GM23338 (cell line): ENCODE measurements around the gene RAP1GAP2. TPM values are rescaled to one million over a fixed set of nuclear protein-coding genes. Genes with fewer than 3 reads are reported as not detected.
A peak's percentile ranks its signal among the peaks of the same experiment; 100 is the strongest.

Experiments
- ATAC-seq: fragments of 200-7000 bp; cut with Tn5 transposase; 3 replicates; pipeline ENCODE4 v1.9.1; 2020
- DNase-seq: peaks from one replicate; pipeline ENCODE4 v3.0.0-alpha.2; 2015; ENCODE audit warnings: low spot score
- H2AFZ ChIP-seq: fragments of 200-600 bp; sonication (generic); 2 replicates; pipeline ENCODE4 v1.8.0; 2016; ENCODE audit warnings: antibody characterized with exemption, mild to moderate bottlenecking, moderate library complexity
- H3F3A ChIP-seq: fragments of 200-600 bp; sonication (generic); replicated peaks from 2 replicates; pipeline ENCODE4 v1.8.0; 2017; ENCODE audit warnings: antibody characterized with exemption, mixed run types, low read depth
- H3K27ac ChIP-seq: fragments of 200-600 bp; sonication (generic); 2 replicates; pipeline ENCODE4 v1.6.1; 2016; ENCODE audit warnings: low read depth
- H3K27me3 ChIP-seq: fragments of 200-600 bp; sonication (generic); 2 replicates; pipeline ENCODE4 v1.8.0; 2016; ENCODE audit warnings: mild to moderate bottlenecking, mixed run types, moderate library complexity; ENCODE audit not compliant: insufficient read depth
- H3K36me3 ChIP-seq: fragments of 200-600 bp; sonication (generic); 2 replicates; pipeline ENCODE4 v1.8.0; 2016; ENCODE audit warnings: mild to moderate bottlenecking; ENCODE audit not compliant: insufficient read depth
- H3K4me1 ChIP-seq: fragments of 200-600 bp; sonication (generic); 2 replicates; pipeline ENCODE4 v1.8.0; 2016; ENCODE audit warnings: mild to moderate bottlenecking, moderate library complexity; ENCODE audit not compliant: insufficient read depth
- H3K4me2 ChIP-seq: fragments of 200-600 bp; sonication (generic); 2 replicates; pipeline ENCODE4 v1.7.1; 2017; ENCODE audit warnings: mixed run types
- H3K4me3 ChIP-seq: fragments of 200-600 bp; sonication (generic); 2 replicates; pipeline ENCODE4 v1.6.1; 2016; ENCODE audit warnings: mixed run types
- H3K79me2 ChIP-seq: fragments of 200-600 bp; sonication (generic); replicated peaks from 2 replicates; pipeline ENCODE4 v1.8.0; 2017; ENCODE audit warnings: mild to moderate bottlenecking; ENCODE audit not compliant: insufficient read depth
- H3K9me2 ChIP-seq: fragments of 200-600 bp; sonication (generic); 2 replicates; pipeline ENCODE4 v1.8.0; 2017; ENCODE audit not compliant: insufficient read depth
- H4K20me1 ChIP-seq: fragments of 200-600 bp; sonication (generic); replicated peaks from 2 replicates; pipeline ENCODE4 v1.8.0; 2017; ENCODE audit warnings: mild to moderate bottlenecking; ENCODE audit not compliant: insufficient read depth
- H3K27ac Mint-ChIP-seq: 2 replicates; pipeline ENCODE4 v1.8.0; 2020; ENCODE audit warnings: inconsistent platforms, mild to moderate bottlenecking, moderate library complexity, mixed read lengths
- H3K27me3 Mint-ChIP-seq: 3 replicates; pipeline ENCODE4 v1.8.0; 2022; ENCODE audit warnings: low read depth, mild to moderate bottlenecking, moderate library complexity, mixed read lengths, inconsistent platforms; ENCODE audit not compliant: insufficient read depth, poor library complexity
- H3K36me3 Mint-ChIP-seq: 3 replicates; pipeline ENCODE4 v1.8.0; 2021; ENCODE audit warnings: low read depth, mild to moderate bottlenecking, inconsistent platforms, moderate library complexity, mixed read lengths
- H3K4me1 Mint-ChIP-seq: 3 replicates; pipeline ENCODE4 v1.8.0; 2020; ENCODE audit warnings: mild to moderate bottlenecking, inconsistent platforms, mixed read lengths
- H3K4me3 Mint-ChIP-seq: 3 replicates; pipeline ENCODE4 v1.8.0; 2021; ENCODE audit warnings: moderate library complexity, mild to moderate bottlenecking, inconsistent platforms, mixed read lengths
- H3K9me3 Mint-ChIP-seq: 3 replicates; pipeline ENCODE4 v1.8.0; 2020; ENCODE audit warnings: moderate library complexity, mild to moderate bottlenecking, inconsistent platforms, mixed read lengths
- CREB1 ChIP-seq: fragments of 250-450 bp; sonication (Bioruptor Pico); IDR thresholded peaks from 2 replicates; pipeline ENCODE4 v1.5.0; 2020; ENCODE audit warnings: low read depth, mild to moderate bottlenecking, moderate library complexity
- EZH2 ChIP-seq: fragments of 200-600 bp; sonication (generic); IDR thresholded peaks from one replicate; pipeline ENCODE4 v1.8.0; 2017; ENCODE audit warnings: antibody characterized with exemption, mild to moderate bottlenecking, low read depth; ENCODE audit not compliant: unreplicated experiment
- EZH2phosphoT487 ChIP-seq: fragments of 200-600 bp; sonication (generic); IDR thresholded peaks from one replicate; pipeline ENCODE4 v1.8.1; 2018; ENCODE audit warnings: antibody characterized with exemption; ENCODE audit not compliant: unreplicated experiment
- NANOG ChIP-seq: IDR thresholded peaks from 2 replicates; pipeline ENCODE4 v1.6.1; 2016; ENCODE audit warnings: antibody characterized with exemption, borderline replicate concordance
- POLR2AphosphoS5 ChIP-seq: IDR thresholded peaks from 2 replicates; pipeline ENCODE4 v1.6.1; 2016; ENCODE audit warnings: antibody characterized with exemption, low read depth
- STAT1 ChIP-seq: IDR thresholded peaks from one replicate; pipeline ENCODE4 v1.6.1; 2016; ENCODE audit warnings: antibody characterized with exemption; ENCODE audit not compliant: unreplicated experiment
- ZNF114 ChIP-seq: fragments of 250-450 bp; sonication (Bioruptor Pico); IDR thresholded peaks from 2 replicates; pipeline ENCODE4 v1.5.0; 2020; ENCODE audit warnings: mild to moderate bottlenecking, moderate library complexity
- ZNF331 ChIP-seq: fragments of 250-450 bp; sonication (Bioruptor Pico); IDR thresholded peaks from 2 replicates; pipeline ENCODE4 v1.5.0; 2020; ENCODE audit warnings: low read depth, mild to moderate bottlenecking, moderate library complexity
- polyA plus RNA-seq: library from polyadenylated mRNA; unstranded; fragments of >200 nt; fragmentation: Nextera tagmentation; extraction: Ambion mirVana; gene quantifications from 2 replicates; pipeline ENCODE4 v1.2.1, GENCODE V29; 2016
- total RNA-seq: library from RNA; depleted of rRNA; stranded (reverse); fragments of >200 nt; shearing (Covaris generic); gene quantifications from 2 replicates; pipeline ENCODE4 v1.2.3, GENCODE V29; 2014
- TF ChIP-seq, protein P1 (sequence below): IDR thresholded peaks from one replicate; pipeline ENCODE4 v1.6.1; 2018; ENCODE audit warnings: antibody characterized with exemption; ENCODE audit not compliant: unreplicated experiment
- TF ChIP-seq, protein P2 (sequence below), 2 experiments: fragments of 200-600 bp in 1 of 2; sonication (generic) in 1 of 2; conservative IDR thresholded peaks; 2 replicates each; pipeline versions ENCODE4 v1.5.1 to v1.6.1; 2016 to 2017; ENCODE audit warnings: antibody characterized with exemption in 2 of 2, low read depth in 2 of 2, mild to moderate bottlenecking in 2 of 2, moderate library complexity in 1 of 2
- TF ChIP-seq, protein P3 (sequence below): IDR thresholded peaks from 2 replicates; pipeline ENCODE4 v1.6.1; 2016; ENCODE audit warnings: antibody characterized with exemption

Gene RAP1GAP2
- total and polyA plus RNA-seq, 2 experiments from 2014 or later: 17.8 to 46.1 TPM

DNA sequence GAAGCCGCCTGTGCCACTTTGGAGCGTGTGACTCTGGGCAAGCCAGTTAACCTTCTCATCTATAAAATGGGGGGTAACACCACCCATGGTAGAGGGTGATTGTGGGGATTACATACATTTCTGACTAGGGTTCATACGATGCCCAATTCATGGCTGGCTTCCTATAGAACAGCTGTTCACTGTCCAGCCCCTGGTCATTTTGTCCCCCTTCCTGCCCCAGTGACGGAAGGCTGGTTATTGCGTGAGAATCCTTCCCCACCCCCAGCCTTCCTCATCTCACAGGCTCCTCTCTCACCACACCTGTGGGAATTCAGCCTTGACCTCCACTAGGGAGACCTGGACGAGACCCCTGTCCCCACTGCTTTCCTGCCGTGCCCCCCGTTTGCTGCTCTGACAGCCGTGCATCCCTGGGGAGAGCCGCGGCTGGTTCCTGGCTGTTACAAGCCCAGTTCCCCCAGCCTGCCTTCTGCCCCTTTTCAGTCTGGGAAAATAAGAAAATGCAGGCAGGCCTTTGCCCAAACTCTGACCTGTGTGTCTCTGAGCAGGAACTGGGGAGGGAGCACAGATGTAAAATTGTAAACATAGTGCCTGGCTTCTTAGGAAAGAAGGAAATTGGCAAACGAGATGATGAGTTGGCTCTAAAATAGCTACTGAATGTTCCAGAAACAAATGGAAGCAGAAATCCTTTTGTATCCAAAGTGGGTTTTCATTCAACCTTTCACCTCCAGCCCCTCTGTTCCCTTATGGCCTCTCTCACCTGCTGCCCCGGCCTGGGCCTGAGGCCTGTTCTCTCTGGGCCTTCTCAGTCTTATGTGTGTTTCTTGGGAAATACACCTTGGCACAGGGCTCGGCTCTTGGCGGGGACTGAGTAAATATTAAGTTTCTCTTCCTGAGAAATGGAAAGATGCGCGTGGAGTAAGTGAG lies 199.9 kb downstream of the RAP1GAP2 start:
- Histone ChIP-seq H3F3A (no peaks in the 10 kb centered on the region), H3K4me3 (no peak overlapping the region), H4K20me1 (0 out of 2 replicates have a peak, but pooled peaks cover 7% of the 10 kb centered on the region), H3K9me2 (no peaks in the 10 kb centered on the region), H2AFZ (no peak overlapping the region), H3K79me2 (no peaks in the 10 kb centered on the region), H3K36me3 (peaks cover 21% of the 10 kb centered on the region), H3K4me2 (no peak overlapping the region), H3K27ac (0 out of 2 replicates have a peak overlapping the region, but pooled peaks have one; percentile 32), H3K27me3 (no peaks in the 10 kb centered on the region), H3K4me1 (no peaks in the 10 kb centered on the region)
- DNase-seq (no peak), ATAC-seq (no peak)
- Mint-ChIP-seq H3K36me3 (peaks cover 34% of the 10 kb centered on the region), H3K4me1 (no peaks in the 10 kb centered on the region), H3K27me3 (peaks cover 8% of the 10 kb centered on the region), H3K4me3 (no peak overlapping the region), H3K9me3 (no peaks in the 10 kb centered on the region), H3K27ac (no peak overlapping the region; the same call in 1 of the 2 replicates)
- TF ChIP-seq EZH2phosphoT487: no peak
- TF ChIP-seq ZNF331 (CRISPR knock-in tag): no peak
- TF ChIP-seq EZH2: no peak
- TF ChIP-seq, protein P1, sequence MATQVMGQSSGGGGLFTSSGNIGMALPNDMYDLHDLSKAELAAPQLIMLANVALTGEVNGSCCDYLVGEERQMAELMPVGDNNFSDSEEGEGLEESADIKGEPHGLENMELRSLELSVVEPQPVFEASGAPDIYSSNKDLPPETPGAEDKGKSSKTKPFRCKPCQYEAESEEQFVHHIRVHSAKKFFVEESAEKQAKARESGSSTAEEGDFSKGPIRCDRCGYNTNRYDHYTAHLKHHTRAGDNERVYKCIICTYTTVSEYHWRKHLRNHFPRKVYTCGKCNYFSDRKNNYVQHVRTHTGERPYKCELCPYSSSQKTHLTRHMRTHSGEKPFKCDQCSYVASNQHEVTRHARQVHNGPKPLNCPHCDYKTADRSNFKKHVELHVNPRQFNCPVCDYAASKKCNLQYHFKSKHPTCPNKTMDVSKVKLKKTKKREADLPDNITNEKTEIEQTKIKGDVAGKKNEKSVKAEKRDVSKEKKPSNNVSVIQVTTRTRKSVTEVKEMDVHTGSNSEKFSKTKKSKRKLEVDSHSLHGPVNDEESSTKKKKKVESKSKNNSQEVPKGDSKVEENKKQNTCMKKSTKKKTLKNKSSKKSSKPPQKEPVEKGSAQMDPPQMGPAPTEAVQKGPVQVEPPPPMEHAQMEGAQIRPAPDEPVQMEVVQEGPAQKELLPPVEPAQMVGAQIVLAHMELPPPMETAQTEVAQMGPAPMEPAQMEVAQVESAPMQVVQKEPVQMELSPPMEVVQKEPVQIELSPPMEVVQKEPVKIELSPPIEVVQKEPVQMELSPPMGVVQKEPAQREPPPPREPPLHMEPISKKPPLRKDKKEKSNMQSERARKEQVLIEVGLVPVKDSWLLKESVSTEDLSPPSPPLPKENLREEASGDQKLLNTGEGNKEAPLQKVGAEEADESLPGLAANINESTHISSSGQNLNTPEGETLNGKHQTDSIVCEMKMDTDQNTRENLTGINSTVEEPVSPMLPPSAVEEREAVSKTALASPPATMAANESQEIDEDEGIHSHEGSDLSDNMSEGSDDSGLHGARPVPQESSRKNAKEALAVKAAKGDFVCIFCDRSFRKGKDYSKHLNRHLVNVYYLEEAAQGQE: no peak
- no peak for TF ChIP-seq POLR2AphosphoS5
- no peak for TF ChIP-seq CREB1 (CRISPR knock-in tag)
- TF ChIP-seq, protein P2, sequence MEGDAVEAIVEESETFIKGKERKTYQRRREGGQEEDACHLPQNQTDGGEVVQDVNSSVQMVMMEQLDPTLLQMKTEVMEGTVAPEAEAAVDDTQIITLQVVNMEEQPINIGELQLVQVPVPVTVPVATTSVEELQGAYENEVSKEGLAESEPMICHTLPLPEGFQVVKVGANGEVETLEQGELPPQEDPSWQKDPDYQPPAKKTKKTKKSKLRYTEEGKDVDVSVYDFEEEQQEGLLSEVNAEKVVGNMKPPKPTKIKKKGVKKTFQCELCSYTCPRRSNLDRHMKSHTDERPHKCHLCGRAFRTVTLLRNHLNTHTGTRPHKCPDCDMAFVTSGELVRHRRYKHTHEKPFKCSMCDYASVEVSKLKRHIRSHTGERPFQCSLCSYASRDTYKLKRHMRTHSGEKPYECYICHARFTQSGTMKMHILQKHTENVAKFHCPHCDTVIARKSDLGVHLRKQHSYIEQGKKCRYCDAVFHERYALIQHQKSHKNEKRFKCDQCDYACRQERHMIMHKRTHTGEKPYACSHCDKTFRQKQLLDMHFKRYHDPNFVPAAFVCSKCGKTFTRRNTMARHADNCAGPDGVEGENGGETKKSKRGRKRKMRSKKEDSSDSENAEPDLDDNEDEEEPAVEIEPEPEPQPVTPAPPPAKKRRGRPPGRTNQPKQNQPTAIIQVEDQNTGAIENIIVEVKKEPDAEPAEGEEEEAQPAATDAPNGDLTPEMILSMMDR (conservative IDR thresholded peaks at IDR 0.05; ENCODE audit: low read depth in 2 of 2): no peak
- no peak for TF ChIP-seq NANOG
- no peak for TF ChIP-seq STAT1
- no peak for TF ChIP-seq ZNF114 (CRISPR knock-in tag)
- TF ChIP-seq, protein P3, sequence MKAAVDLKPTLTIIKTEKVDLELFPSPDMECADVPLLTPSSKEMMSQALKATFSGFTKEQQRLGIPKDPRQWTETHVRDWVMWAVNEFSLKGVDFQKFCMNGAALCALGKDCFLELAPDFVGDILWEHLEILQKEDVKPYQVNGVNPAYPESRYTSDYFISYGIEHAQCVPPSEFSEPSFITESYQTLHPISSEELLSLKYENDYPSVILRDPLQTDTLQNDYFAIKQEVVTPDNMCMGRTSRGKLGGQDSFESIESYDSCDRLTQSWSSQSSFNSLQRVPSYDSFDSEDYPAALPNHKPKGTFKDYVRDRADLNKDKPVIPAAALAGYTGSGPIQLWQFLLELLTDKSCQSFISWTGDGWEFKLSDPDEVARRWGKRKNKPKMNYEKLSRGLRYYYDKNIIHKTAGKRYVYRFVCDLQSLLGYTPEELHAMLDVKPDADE: no peak
